HepG2 (cell line): ENCODE data around the gene CH25H. TPM values are rescaled to one million over a fixed set of nuclear protein-coding genes. Genes with fewer than 3 reads are reported as not detected.

Experiments
- BATF2 ChIP-seq: sonication (generic); formaldehyde crosslinking; IDR thresholded peaks from 2 replicates; pipeline ENCODE4 v1.8.0; 2022; ENCODE audit warnings: mild to moderate bottlenecking, missing genetic modification reagents, moderate library complexity
- CHD4 ChIP-seq: fragments of 200-600 bp; sonication (generic); IDR thresholded peaks from 2 replicates; pipeline ENCODE4 v1.7.0; 2017; ENCODE audit warnings: mild to moderate bottlenecking, low read length, borderline replicate concordance
- FOXP4 ChIP-seq: sonication (generic); formaldehyde crosslinking; IDR thresholded peaks from 2 replicates; pipeline ENCODE4 v1.4.0; 2020; ENCODE audit warnings: missing genetic modification reagents
- KDM1A ChIP-seq: IDR thresholded peaks from 2 replicates; pipeline ENCODE4 v1.6.1; 2016; ENCODE audit warnings: missing compliant biosample characterization
- MTA1 ChIP-seq: sonication (generic); formaldehyde crosslinking; IDR thresholded peaks from 2 replicates; pipeline ENCODE4 v1.4.0; 2020; ENCODE audit warnings: missing genetic modification reagents, mild to moderate bottlenecking, borderline replicate concordance
- NR0B2 ChIP-seq: sonication (generic); formaldehyde crosslinking; IDR thresholded peaks from 2 replicates; pipeline ENCODE4 v1.4.0; 2020; ENCODE audit warnings: mild to moderate bottlenecking, missing genetic modification reagents
- PBX3 ChIP-seq: sonication (generic); formaldehyde crosslinking; IDR thresholded peaks from 2 replicates; pipeline ENCODE4 v1.8.1; 2023; ENCODE audit warnings: missing genetic modification reagents, inconsistent platforms, borderline replicate concordance
- PLRG1 ChIP-seq: fragments of 450-650 bp; conservative IDR thresholded peaks from 2 replicates; pipeline ENCODE4 v1.6.1; 2016
- PREB ChIP-seq: sonication (generic); formaldehyde crosslinking; IDR thresholded peaks from 2 replicates; pipeline ENCODE4 v1.4.0; 2020; ENCODE audit warnings: missing genetic modification reagents
- RCOR2 ChIP-seq: IDR thresholded peaks from 2 replicates; pipeline ENCODE4 v1.6.1; 2016; ENCODE audit warnings: missing biosample characterization, missing genetic modification reagents
- TRAFD1 ChIP-seq: sonication (generic); formaldehyde crosslinking; IDR thresholded peaks from 2 replicates; pipeline ENCODE4 v1.5.1; 2020; ENCODE audit warnings: missing genetic modification reagents, mild to moderate bottlenecking, borderline replicate concordance
- ZC3H4 ChIP-seq: sonication (generic); formaldehyde crosslinking; IDR thresholded peaks from 2 replicates; pipeline ENCODE4 v1.4.0; 2020; ENCODE audit warnings: missing genetic modification reagents, borderline replicate concordance
- ZMAT5 ChIP-seq: sonication (generic); formaldehyde crosslinking; IDR thresholded peaks from 2 replicates; pipeline ENCODE4 v1.5.0; 2020; ENCODE audit warnings: mild to moderate bottlenecking, low read depth, missing genetic modification reagents, borderline replicate concordance
- ZNF160 ChIP-seq: sonication (generic); formaldehyde crosslinking; IDR thresholded peaks from 2 replicates; pipeline ENCODE4 v1.8.0; 2022; ENCODE audit warnings: mild to moderate bottlenecking, inconsistent platforms, missing genetic modification reagents
- ZNF574 ChIP-seq: sonication (generic); formaldehyde crosslinking; IDR thresholded peaks from 2 replicates; pipeline ENCODE4 v1.4.0; 2020; ENCODE audit warnings: missing genetic modification reagents
- ZNF772 ChIP-seq: sonication (generic); formaldehyde crosslinking; IDR thresholded peaks from 2 replicates; pipeline ENCODE4 v1.5.0; 2020; ENCODE audit warnings: mild to moderate bottlenecking, missing genetic modification reagents
- ZSCAN29 ChIP-seq: sonication (generic); formaldehyde crosslinking; conservative IDR thresholded peaks from 2 replicates; pipeline ENCODE4 v1.4.0; 2020; ENCODE audit warnings: mild to moderate bottlenecking, missing genetic modification reagents
- polyA plus RNA-seq, 8 experiments: library from polyadenylated mRNA; depleted of rRNA in 3 of 8; stranded (reverse) in 7 of 8; unstranded in 1 of 8; fragments of >200 nt; fragmentation: Illumina TruSeq in 4 of 8; extraction: Trizol in 4 of 8; gene quantifications; 2 replicates each; pipeline versions ENCODE4 v1.2.1 to v1.2.3, GENCODE V29; 2011 to 2016; ENCODE audit warnings: low read depth in 4 of 8, missing spikeins in 1 of 8, mixed read lengths in 1 of 8; ENCODE audit not compliant: insufficient read depth in 1 of 8
- total RNA-seq, 5 experiments: library from RNA; depleted of rRNA; stranded (reverse); fragments of >200 nt; fragmentation: Illumina TruSeq; extraction: Trizol; gene quantifications; 2 replicates each; pipeline ENCODE4 v1.2.3, GENCODE V29; 2016; ENCODE audit warnings: low read depth in 1 of 5

CH25H gene
- total and polyA plus RNA-seq, 2 of the 13 experiments (the other 11 are each of a cell fraction or from before 2014, with no cell fraction given), result not detected

GRCh38 chr10:89251409-89252224 lies 44.5 kb upstream of the CH25H start, which contains the start of gene LIPA (continued):
- TF ChIP-seq ZNF574 (no peak; the same call in 1 of the 2 replicates), ZNF160 (CRISPR knock-in tag) (no peak), CHD4 (no peak), MTA1 (CRISPR knock-in tag) (peak; percentile 80; the same call in 1 of the 2 replicates), NR0B2 (CRISPR knock-in tag) (no peak), PREB (CRISPR knock-in tag) (0 out of 2 replicates have a peak, but pooled peaks have one; percentile 6), BATF2 (CRISPR knock-in tag) (no peak), ZC3H4 (no peak), ZSCAN29 (no peak), KDM1A (CRISPR knock-in tag) (no peak), RCOR2 (CRISPR knock-in tag) (no peak), ZMAT5 (CRISPR knock-in tag) (no peak), ZNF772 (CRISPR knock-in tag) (no peak), PBX3 (CRISPR knock-in tag) (no peak), TRAFD1 (no peak), PLRG1 (no peak), FOXP4 (CRISPR knock-in tag) (0 out of 2 replicates have a peak, but pooled peaks have one; percentile 4)
